H9 (cell line): ENCODE results near the gene KDM4C. TPM values are rescaled to one million over a fixed set of nuclear protein-coding genes. Genes with fewer than 3 reads are reported as not detected.

Experiments used
- DNase-seq: peaks from one replicate; pipeline ENCODE4 v3.0.0-alpha.2; 2017
- H2AFZ ChIP-seq: one replicate; pipeline ENCODE4 v1.6.1; 2013; ENCODE audit warnings: mild to moderate bottlenecking, low read length, control low read depth, moderate library complexity
- H2AK5ac ChIP-seq: 2 replicates; pipeline ENCODE4 v1.6.1; 2013; ENCODE audit warnings: low read length, control low read depth, mixed read lengths; ENCODE audit not compliant: insufficient read length
- H2BK120ac ChIP-seq: one replicate; pipeline ENCODE4 v1.6.1; 2013; ENCODE audit warnings: low read depth, mild to moderate bottlenecking, low read length, control low read depth, inconsistent platforms; ENCODE audit not compliant: poor library complexity, severe bottlenecking
- H2BK12ac ChIP-seq: 2 replicates; pipeline ENCODE4 v1.6.1; 2013; ENCODE audit warnings: low read length, control low read depth, mixed read lengths, low read depth; ENCODE audit not compliant: insufficient read length
- H2BK15ac ChIP-seq: 2 replicates; pipeline ENCODE4 v1.6.1; 2013; ENCODE audit warnings: low read depth, low read length, control low read depth
- H2BK20ac ChIP-seq: one replicate; pipeline ENCODE4 v1.6.1; 2013; ENCODE audit warnings: low read depth, mild to moderate bottlenecking, low read length, control low read depth, inconsistent platforms; ENCODE audit not compliant: poor library complexity, severe bottlenecking
- H2BK5ac ChIP-seq: 2 replicates; pipeline ENCODE4 v1.6.1; 2013; ENCODE audit warnings: low read length, control low read depth, mixed read lengths; ENCODE audit not compliant: insufficient read length
- H3K14ac ChIP-seq: 2 replicates; pipeline ENCODE4 v1.6.1; 2013; ENCODE audit warnings: low read length, control low read depth; ENCODE audit not compliant: insufficient read depth
- H3K18ac ChIP-seq: 2 replicates; pipeline ENCODE4 v1.6.1; 2013; ENCODE audit warnings: low read depth, mild to moderate bottlenecking, mixed read lengths, low read length, control low read depth; ENCODE audit not compliant: insufficient read length
- H3K23ac ChIP-seq: 2 replicates; pipeline ENCODE4 v1.6.1; 2013; ENCODE audit warnings: low read length, control low read depth, mixed read lengths, low read depth; ENCODE audit not compliant: insufficient read length
- H3K23me2 ChIP-seq: 2 replicates; pipeline ENCODE4 v1.6.1; 2013; ENCODE audit warnings: low read depth, mild to moderate bottlenecking, mixed read lengths, low read length, control low read depth; ENCODE audit not compliant: insufficient read length, poor library complexity, severe bottlenecking
- H3K27ac ChIP-seq: 2 replicates; pipeline ENCODE4 v1.5.1; 2013; ENCODE audit warnings: low read length, control low read depth, mixed read lengths, low read depth; ENCODE audit not compliant: insufficient read length
- H3K27me3 ChIP-seq: 2 replicates; pipeline ENCODE4 v1.6.1; 2013; ENCODE audit warnings: low read length, control low read depth, inconsistent platforms; ENCODE audit not compliant: insufficient read depth
- H3K4ac ChIP-seq: 2 replicates; pipeline ENCODE4 v1.6.1; 2013; ENCODE audit warnings: low read depth, mild to moderate bottlenecking, control low read depth, inconsistent platforms, low read length, moderate library complexity
- H3K4me1 ChIP-seq: 2 replicates; pipeline ENCODE4 v1.6.1; 2013; ENCODE audit warnings: low read length, control low read depth, inconsistent platforms; ENCODE audit not compliant: insufficient read depth
- H3K4me2 ChIP-seq: 2 replicates; pipeline ENCODE4 v1.6.1; 2013; ENCODE audit warnings: low read length, control low read depth, mixed read lengths; ENCODE audit not compliant: insufficient read length, insufficient read depth
- H3K56ac ChIP-seq: 2 replicates; pipeline ENCODE4 v1.6.1; 2013; ENCODE audit warnings: low read depth, mild to moderate bottlenecking, mixed read lengths, low read length, control low read depth; ENCODE audit not compliant: insufficient read length
- H3K79me1 ChIP-seq: 2 replicates; pipeline ENCODE4 v1.6.1; 2013; ENCODE audit warnings: low read depth, mild to moderate bottlenecking, moderate library complexity, low read length, control low read depth, inconsistent platforms; ENCODE audit not compliant: insufficient read depth, poor library complexity, severe bottlenecking
- H3K79me2 ChIP-seq: 2 replicates; pipeline ENCODE4 v1.6.1; 2013; ENCODE audit warnings: low read length, control low read depth, inconsistent platforms; ENCODE audit not compliant: insufficient read depth
- H3K9ac ChIP-seq: 2 replicates; pipeline ENCODE4 v1.6.1; 2013; ENCODE audit warnings: low read length, control low read depth, mixed read lengths; ENCODE audit not compliant: insufficient read length; ENCODE audit errors: extremely low read depth
- H3K9me3 ChIP-seq: one replicate; pipeline ENCODE4 v1.6.1; 2013; ENCODE audit warnings: low read depth, low read length, inconsistent platforms; ENCODE audit not compliant: control insufficient read depth
- H3T11ph ChIP-seq: one replicate; pipeline ENCODE4 v1.6.1; 2013; ENCODE audit warnings: mild to moderate bottlenecking, low read length, control low read depth, inconsistent platforms
- H4K20me1 ChIP-seq: one replicate; pipeline ENCODE4 v1.6.1; 2013; ENCODE audit not compliant: control insufficient read depth, insufficient read length, insufficient read depth
- H4K5ac ChIP-seq: 2 replicates; pipeline ENCODE4 v1.6.1; 2013; ENCODE audit warnings: low read depth, mild to moderate bottlenecking, mixed read lengths, low read length, control low read depth; ENCODE audit not compliant: insufficient read length
- H4K8ac ChIP-seq: replicated peaks from 2 replicates; pipeline ENCODE4 v1.6.1; 2013; ENCODE audit warnings: low read length, control low read depth, mixed read lengths, low read depth; ENCODE audit not compliant: insufficient read length
- H4K91ac ChIP-seq: 2 replicates; pipeline ENCODE4 v1.6.1; 2013; ENCODE audit warnings: low read depth, mild to moderate bottlenecking, moderate library complexity, mixed read lengths, low read length, control low read depth; ENCODE audit not compliant: insufficient read length
- H3K27ac Mint-ChIP-seq, 3 experiments: 2 replicates in 2 of 3; 3 replicates in 1 of 3; pipeline ENCODE4 v1.8.0; 2020 to 2021; ENCODE audit warnings: mixed read lengths in 3 of 3, mild to moderate bottlenecking in 1 of 3, moderate library complexity in 1 of 3
- H3K27me3 Mint-ChIP-seq: 2 replicates; pipeline ENCODE4 v1.8.0; 2021; ENCODE audit warnings: low read depth, mild to moderate bottlenecking, moderate library complexity, mixed read lengths
- H3K36me3 Mint-ChIP-seq, 3 experiments: 2 replicates in 2 of 3; 3 replicates in 1 of 3; pipeline ENCODE4 v1.8.0; 2020 to 2021; ENCODE audit warnings: low read depth in 3 of 3, mixed read lengths in 3 of 3; ENCODE audit not compliant: insufficient read depth in 1 of 3
- H3K4me1 Mint-ChIP-seq, 2 experiments: 2 replicates each; pipeline ENCODE4 v1.8.0; 2020; ENCODE audit warnings: mixed read lengths in 2 of 2
- H3K4me3 Mint-ChIP-seq, 2 experiments: 2 replicates in 1 of 2; 3 replicates in 1 of 2; pipeline ENCODE4 v1.8.0; 2020 to 2021; ENCODE audit warnings: mild to moderate bottlenecking in 2 of 2, mixed read lengths in 2 of 2, moderate library complexity in 1 of 2
- H3K9me3 Mint-ChIP-seq, 2 experiments: 2 replicates in 1 of 2; 3 replicates in 1 of 2; pipeline ENCODE4 v1.8.0; 2020; ENCODE audit warnings: mild to moderate bottlenecking in 2 of 2, mixed read lengths in 2 of 2, moderate library complexity in 1 of 2
- WGBS: extraction: QIAGEN DNeasy Blood & Tissue Kit; methylation state at CpG from one replicate; pipeline ENCODE4 v1.1.7; 2013; ENCODE audit warnings: missing lambda C conversion rate, low lambda C conversion rate, mixed read lengths; ENCODE audit not compliant: insufficient read length; ENCODE audit errors: extremely low coverage; 5-methylcytosine and 5-hydroxymethylcytosine counted together
- total RNA-seq: library from RNA; stranded (reverse); gene quantifications from 2 replicates; pipeline ENCODE4 v1.2.1, GENCODE V29; 2021
- TF ChIP-seq, protein P1 (sequence below): fragments of 200-600 bp; sonication (generic); conservative IDR thresholded peaks from 3 replicates; pipeline ENCODE4 v1.8.0; 2021; ENCODE audit warnings: antibody characterized with exemption, mild to moderate bottlenecking

KDM4C gene
- total RNA-seq, 1 experiment from 2014 or later, result 24.0 TPM

- H3K4me1 Mint-ChIP-seq, result peaks cover 12 to 21% of the 10 kb centered on the region in 2 experiments
- H3T11ph ChIP-seq, result no peak overlapping the region
- no peaks in the 10 kb centered on the region for H3K27me3 Mint-ChIP-seq
- H3K9me3 ChIP-seq, result no peaks in the 10 kb centered on the region
- H3K4ac ChIP-seq, result no peak overlapping the region
- TF ChIP-seq, protein P1, sequence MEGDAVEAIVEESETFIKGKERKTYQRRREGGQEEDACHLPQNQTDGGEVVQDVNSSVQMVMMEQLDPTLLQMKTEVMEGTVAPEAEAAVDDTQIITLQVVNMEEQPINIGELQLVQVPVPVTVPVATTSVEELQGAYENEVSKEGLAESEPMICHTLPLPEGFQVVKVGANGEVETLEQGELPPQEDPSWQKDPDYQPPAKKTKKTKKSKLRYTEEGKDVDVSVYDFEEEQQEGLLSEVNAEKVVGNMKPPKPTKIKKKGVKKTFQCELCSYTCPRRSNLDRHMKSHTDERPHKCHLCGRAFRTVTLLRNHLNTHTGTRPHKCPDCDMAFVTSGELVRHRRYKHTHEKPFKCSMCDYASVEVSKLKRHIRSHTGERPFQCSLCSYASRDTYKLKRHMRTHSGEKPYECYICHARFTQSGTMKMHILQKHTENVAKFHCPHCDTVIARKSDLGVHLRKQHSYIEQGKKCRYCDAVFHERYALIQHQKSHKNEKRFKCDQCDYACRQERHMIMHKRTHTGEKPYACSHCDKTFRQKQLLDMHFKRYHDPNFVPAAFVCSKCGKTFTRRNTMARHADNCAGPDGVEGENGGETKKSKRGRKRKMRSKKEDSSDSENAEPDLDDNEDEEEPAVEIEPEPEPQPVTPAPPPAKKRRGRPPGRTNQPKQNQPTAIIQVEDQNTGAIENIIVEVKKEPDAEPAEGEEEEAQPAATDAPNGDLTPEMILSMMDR, result peak; percentile 40; the same call in 2 of the 3 replicates
- H2AFZ ChIP-seq, result no peak overlapping the region
- no peak overlapping the region for H3K27ac Mint-ChIP-seq
- no peak overlapping the region for H3K23ac ChIP-seq
- H3K4me3 Mint-ChIP-seq, result no peak overlapping the region
- H3K56ac ChIP-seq, result no peak overlapping the region
- no peaks in the 10 kb centered on the region for H3K79me1 ChIP-seq
- no peak overlapping the region for H4K5ac ChIP-seq
- H3K27me3 ChIP-seq, result no peaks in the 10 kb centered on the region
- no peak overlapping the region for H4K91ac ChIP-seq
- no peak overlapping the region for H3K4me2 ChIP-seq
- peaks cover 2% of the 10 kb centered on the region; the same call in 1 of the 2 replicates for H3K4me1 ChIP-seq
- H2BK120ac ChIP-seq, result no peak overlapping the region
- no peaks in the 10 kb centered on the region for H4K20me1 ChIP-seq
- no peak overlapping the region for H2BK15ac ChIP-seq
- no peak overlapping the region for H2AK5ac ChIP-seq
- H3K9ac ChIP-seq, result no peak overlapping the region
- H2BK5ac ChIP-seq, result no peak overlapping the region
- WGBS, result no CpG with 5 or more reads among the region's 2 CpGs
- H3K27ac ChIP-seq, result no peak overlapping the region
- no peak overlapping the region for H3K18ac ChIP-seq
- no peak overlapping the region for H2BK12ac ChIP-seq
- H3K36me3 Mint-ChIP-seq, result no peaks in the 10 kb centered on the region; a peak in 1 of 7 replicates
- H3K9me3 Mint-ChIP-seq, result no peaks in the 10 kb centered on the region
- H3K79me2 ChIP-seq, result no peaks in the 10 kb centered on the region
- no peak overlapping the region for H4K8ac ChIP-seq
- H3K14ac ChIP-seq, result no peak overlapping the region
- H2BK20ac ChIP-seq, result no peak overlapping the region
- H3K23me2 ChIP-seq, result no peaks in the 10 kb centered on the region
- DNase-seq, result no peak
Measured at GRCh38 chr9:7053903-7054302, 296.1 kb downstream of the KDM4C start.
